Measurements from ENCODE around the gene FAM120A. TPM values are rescaled to one million over a fixed set of nuclear protein-coding genes. Genes with fewer than 3 reads are reported as not detected.
A peak's percentile ranks its signal among the peaks of the same experiment; 100 is the strongest.

The FAM120A gene
- total RNA-seq, 1 donor from 2014 or later = 57.7 TPM

GRCh38 chr9:93483497-93483896, 32.0 kb downstream of the FAM120A start:
- no peak overlapping the region for H2AFZ ChIP-seq (ENCODE audit: low read depth, low read length)

GRCh38 chr9:93486268-93486667, 34.8 kb downstream of the FAM120A start:
- no peak overlapping the region for H3K4me2 ChIP-seq (ENCODE audit: low read length)
- H4K20me1 ChIP-seq (ENCODE audit: insufficient read depth, low read length) = peaks cover 51% of the 10 kb centered on the region
- no peak overlapping the region for H3K4me3 Mint-ChIP-seq (ENCODE audit: unreplicated experiment)
- H2AFZ ChIP-seq (ENCODE audit: low read depth, low read length) = no peak overlapping the region
- TF ChIP-seq EZH2 (IDR thresholded peaks at IDR 0.05; ENCODE audit: insufficient read depth, low read length) = no peak
- TF ChIP-seq CTCF (IDR thresholded peaks at IDR 0.05; ENCODE audit: insufficient read depth, low read depth, low read length) = no peak
- H3K79me2 ChIP-seq (ENCODE audit: insufficient read depth, low read length) = peaks cover 90% of the 10 kb centered on the region
- no peaks in the 10 kb centered on the region for H3K4me1 ChIP-seq (ENCODE audit: insufficient read depth, low read length)
- H3K36me3 Mint-ChIP-seq (ENCODE audit: low read depth, unreplicated experiment) = peaks cover 26% of the 10 kb centered on the region
- H3K9me3 Mint-ChIP-seq (ENCODE audit: unreplicated experiment) = no peaks in the 10 kb centered on the region
- no peak for DNase-seq (ENCODE audit: low read depth)
- no peak for FAIRE-seq
- no peak overlapping the region for H3K27ac ChIP-seq (ENCODE audit: low read depth, low read length)
- peak overlapping the region; percentile 88 for H3K27ac Mint-ChIP-seq (ENCODE audit: unreplicated experiment)
- no peaks in the 10 kb centered on the region for H3K27me3 ChIP-seq (ENCODE audit: insufficient read depth, low read length)
- peaks cover 5% of the 10 kb centered on the region for H3K4me1 Mint-ChIP-seq (ENCODE audit: low read depth, unreplicated experiment)
- no peaks in the 10 kb centered on the region for H3K27me3 Mint-ChIP-seq (ENCODE audit: low read depth, unreplicated experiment)
- no peaks in the 10 kb centered on the region for H3K9me3 ChIP-seq (ENCODE audit: insufficient read depth, low read depth, low read length)
- H3K9ac ChIP-seq (ENCODE audit: low read length) = no peak overlapping the region
- peaks cover 4% of the 10 kb centered on the region for H3K36me3 ChIP-seq (ENCODE audit: insufficient read depth, low read length)
- H3K4me3 ChIP-seq (ENCODE audit: insufficient read depth, low read depth, low read length) = no peak overlapping the region

More at GRCh38 chr9:93483497-93483896, 32.0 kb downstream of the FAM120A start:
- Histone ChIP-seq H3K4me2 (ENCODE audit: low read length) (no peak overlapping the region), H3K4me1 (ENCODE audit: insufficient read depth, low read length) (no peaks in the 10 kb centered on the region), H3K79me2 (ENCODE audit: insufficient read depth, low read length) (peaks cover 90% of the 10 kb centered on the region), H3K36me3 (ENCODE audit: insufficient read depth, low read length) (peaks cover 2% of the 10 kb centered on the region), H3K27ac (ENCODE audit: low read depth, low read length) (no peak overlapping the region), H3K27me3 (ENCODE audit: insufficient read depth, low read length) (no peaks in the 10 kb centered on the region), H3K4me3 (ENCODE audit: insufficient read depth, low read depth, low read length) (no peak overlapping the region), H3K9me3 (ENCODE audit: insufficient read depth, low read depth, low read length) (no peaks in the 10 kb centered on the region), H3K9ac (ENCODE audit: low read length) (no peak overlapping the region), H4K20me1 (ENCODE audit: insufficient read depth, low read length) (peaks cover 54% of the 10 kb centered on the region)
- H3K27ac Mint-ChIP-seq (ENCODE audit: unreplicated experiment) = no peak overlapping the region
- no peaks in the 10 kb centered on the region for H3K9me3 Mint-ChIP-seq (ENCODE audit: unreplicated experiment)
- peaks cover 16% of the 10 kb centered on the region for H3K4me1 Mint-ChIP-seq (ENCODE audit: low read depth, unreplicated experiment)
- peaks cover 19% of the 10 kb centered on the region for H3K36me3 Mint-ChIP-seq (ENCODE audit: low read depth, unreplicated experiment)
- no peaks in the 10 kb centered on the region for H3K27me3 Mint-ChIP-seq (ENCODE audit: low read depth, unreplicated experiment)
- no peak overlapping the region for H3K4me3 Mint-ChIP-seq (ENCODE audit: unreplicated experiment)
- TF ChIP-seq EZH2 (IDR thresholded peaks at IDR 0.05; ENCODE audit: insufficient read depth, low read length) (no peak), CTCF (IDR thresholded peaks at IDR 0.05; ENCODE audit: insufficient read depth, low read depth, low read length) (no peak)
- FAIRE-seq (no peak), DNase-seq (ENCODE audit: low read depth) (no peak)

GRCh38 chr9:93488244-93488643, 36.8 kb downstream of the FAM120A start:
- Mint-ChIP-seq H3K9me3 (ENCODE audit: unreplicated experiment) (no peaks in the 10 kb centered on the region), H3K4me3 (ENCODE audit: unreplicated experiment) (no peak overlapping the region), H3K27me3 (ENCODE audit: low read depth, unreplicated experiment) (no peaks in the 10 kb centered on the region), H3K27ac (ENCODE audit: unreplicated experiment) (no peak overlapping the region), H3K36me3 (ENCODE audit: low read depth, unreplicated experiment) (peaks cover 25% of the 10 kb centered on the region), H3K4me1 (ENCODE audit: low read depth, unreplicated experiment) (peaks cover 2% of the 10 kb centered on the region)
- Histone ChIP-seq H3K4me3 (ENCODE audit: insufficient read depth, low read depth, low read length) (no peak overlapping the region), H3K9me3 (ENCODE audit: insufficient read depth, low read depth, low read length) (no peaks in the 10 kb centered on the region), H3K27me3 (ENCODE audit: insufficient read depth, low read length) (no peaks in the 10 kb centered on the region), H3K9ac (ENCODE audit: low read length) (no peak overlapping the region), H3K4me1 (ENCODE audit: insufficient read depth, low read length) (no peaks in the 10 kb centered on the region), H3K4me2 (ENCODE audit: low read length) (no peak overlapping the region), H3K36me3 (ENCODE audit: insufficient read depth, low read length) (peaks cover 2% of the 10 kb centered on the region), H3K27ac (ENCODE audit: low read depth, low read length) (no peak overlapping the region), H2AFZ (ENCODE audit: low read depth, low read length) (no peak overlapping the region), H3K79me2 (ENCODE audit: insufficient read depth, low read length) (peaks cover 89% of the 10 kb centered on the region), H4K20me1 (ENCODE audit: insufficient read depth, low read length) (peaks cover 52% of the 10 kb centered on the region)
- no peak for TF ChIP-seq EZH2 (IDR thresholded peaks at IDR 0.05; ENCODE audit: insufficient read depth, low read length)
- no peak for TF ChIP-seq CTCF (IDR thresholded peaks at IDR 0.05; ENCODE audit: insufficient read depth, low read depth, low read length)
- FAIRE-seq = no peak
- DNase-seq (ENCODE audit: low read depth) = no peak
